DND-41 (cell line): ENCODE data around the gene KCNG2.

Experiments used
- EZH2 ChIP-seq: IDR thresholded peaks from 3 replicates; pipeline ENCODE4 v1.6.1; 2012; ENCODE audit warnings: borderline replicate concordance, low read depth, mild to moderate bottlenecking, moderate library complexity, low read length, inconsistent platforms; ENCODE audit not compliant: severe bottlenecking
- TF ChIP-seq, protein P1 (sequence below): IDR thresholded peaks from 2 replicates; pipeline ENCODE4 v1.5.1; 2012; ENCODE audit warnings: borderline replicate concordance, low read length, moderate library complexity, mild to moderate bottlenecking; ENCODE audit not compliant: poor library complexity, severe bottlenecking; ENCODE audit errors: extremely low read depth

DNA sequence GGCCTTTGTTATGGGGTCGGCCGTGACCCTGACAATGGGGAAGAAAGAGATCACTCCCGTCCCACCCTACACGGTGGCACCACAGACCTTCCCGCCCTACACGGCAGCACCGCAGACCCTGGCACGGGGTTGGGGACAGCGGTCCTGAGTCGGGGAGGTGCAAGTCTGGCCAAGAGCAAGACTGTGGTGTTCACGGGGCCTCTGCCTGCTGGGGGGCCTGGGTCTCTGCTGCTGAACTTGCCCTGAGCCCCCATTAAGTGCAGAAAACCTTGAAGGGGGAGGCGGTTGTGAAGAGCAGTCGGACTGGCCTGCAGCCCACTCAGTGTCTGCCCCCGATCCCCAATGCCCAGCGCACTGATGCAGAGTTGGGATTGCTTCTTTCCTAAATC, 77.8 kb downstream of the KCNG2 start:
- TF ChIP-seq, protein P1, sequence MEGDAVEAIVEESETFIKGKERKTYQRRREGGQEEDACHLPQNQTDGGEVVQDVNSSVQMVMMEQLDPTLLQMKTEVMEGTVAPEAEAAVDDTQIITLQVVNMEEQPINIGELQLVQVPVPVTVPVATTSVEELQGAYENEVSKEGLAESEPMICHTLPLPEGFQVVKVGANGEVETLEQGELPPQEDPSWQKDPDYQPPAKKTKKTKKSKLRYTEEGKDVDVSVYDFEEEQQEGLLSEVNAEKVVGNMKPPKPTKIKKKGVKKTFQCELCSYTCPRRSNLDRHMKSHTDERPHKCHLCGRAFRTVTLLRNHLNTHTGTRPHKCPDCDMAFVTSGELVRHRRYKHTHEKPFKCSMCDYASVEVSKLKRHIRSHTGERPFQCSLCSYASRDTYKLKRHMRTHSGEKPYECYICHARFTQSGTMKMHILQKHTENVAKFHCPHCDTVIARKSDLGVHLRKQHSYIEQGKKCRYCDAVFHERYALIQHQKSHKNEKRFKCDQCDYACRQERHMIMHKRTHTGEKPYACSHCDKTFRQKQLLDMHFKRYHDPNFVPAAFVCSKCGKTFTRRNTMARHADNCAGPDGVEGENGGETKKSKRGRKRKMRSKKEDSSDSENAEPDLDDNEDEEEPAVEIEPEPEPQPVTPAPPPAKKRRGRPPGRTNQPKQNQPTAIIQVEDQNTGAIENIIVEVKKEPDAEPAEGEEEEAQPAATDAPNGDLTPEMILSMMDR = no peak
- TF ChIP-seq EZH2 = no peak
